ENCODE data around the gene ACOT7.

Gene ACOT7

DNA sequence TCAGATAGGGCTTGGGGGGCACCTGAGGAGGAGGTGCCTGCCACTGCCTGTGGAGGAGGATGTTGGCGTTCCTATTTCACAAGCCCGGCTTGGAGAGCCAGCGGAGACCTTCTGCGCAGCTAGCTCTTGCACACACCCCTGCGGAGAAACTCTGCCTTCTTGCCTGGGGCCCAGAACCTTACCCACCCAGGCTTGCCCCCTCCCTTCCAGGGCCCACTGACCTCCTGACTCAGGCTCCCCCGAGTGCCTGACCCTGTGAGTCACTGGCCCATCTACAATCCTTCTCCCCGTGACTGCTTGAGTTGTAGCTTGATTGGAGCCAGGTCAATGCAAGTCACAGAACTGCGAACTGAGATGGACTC, 22.7 kb upstream of the ACOT7 start:
- TF ChIP-seq, protein P1, sequence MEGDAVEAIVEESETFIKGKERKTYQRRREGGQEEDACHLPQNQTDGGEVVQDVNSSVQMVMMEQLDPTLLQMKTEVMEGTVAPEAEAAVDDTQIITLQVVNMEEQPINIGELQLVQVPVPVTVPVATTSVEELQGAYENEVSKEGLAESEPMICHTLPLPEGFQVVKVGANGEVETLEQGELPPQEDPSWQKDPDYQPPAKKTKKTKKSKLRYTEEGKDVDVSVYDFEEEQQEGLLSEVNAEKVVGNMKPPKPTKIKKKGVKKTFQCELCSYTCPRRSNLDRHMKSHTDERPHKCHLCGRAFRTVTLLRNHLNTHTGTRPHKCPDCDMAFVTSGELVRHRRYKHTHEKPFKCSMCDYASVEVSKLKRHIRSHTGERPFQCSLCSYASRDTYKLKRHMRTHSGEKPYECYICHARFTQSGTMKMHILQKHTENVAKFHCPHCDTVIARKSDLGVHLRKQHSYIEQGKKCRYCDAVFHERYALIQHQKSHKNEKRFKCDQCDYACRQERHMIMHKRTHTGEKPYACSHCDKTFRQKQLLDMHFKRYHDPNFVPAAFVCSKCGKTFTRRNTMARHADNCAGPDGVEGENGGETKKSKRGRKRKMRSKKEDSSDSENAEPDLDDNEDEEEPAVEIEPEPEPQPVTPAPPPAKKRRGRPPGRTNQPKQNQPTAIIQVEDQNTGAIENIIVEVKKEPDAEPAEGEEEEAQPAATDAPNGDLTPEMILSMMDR (conservative IDR thresholded peaks at IDR 0.05; ENCODE audit: low read depth, low read length): no peak
- DNase-seq (ENCODE audit: low read depth): no peak
- H3K4me3 ChIP-seq (ENCODE audit: low read depth, low read length): no peak overlapping the region

GRCh38 chr1:6414881-6415626, 21.5 kb upstream of the ACOT7 start:
- TF ChIP-seq, protein P1 (conservative IDR thresholded peaks at IDR 0.05; ENCODE audit: low read depth, low read length): no peak
- no peak for DNase-seq (ENCODE audit: low read depth)
- H3K4me3 ChIP-seq (ENCODE audit: low read depth, low read length): no peak overlapping the region

DNA sequence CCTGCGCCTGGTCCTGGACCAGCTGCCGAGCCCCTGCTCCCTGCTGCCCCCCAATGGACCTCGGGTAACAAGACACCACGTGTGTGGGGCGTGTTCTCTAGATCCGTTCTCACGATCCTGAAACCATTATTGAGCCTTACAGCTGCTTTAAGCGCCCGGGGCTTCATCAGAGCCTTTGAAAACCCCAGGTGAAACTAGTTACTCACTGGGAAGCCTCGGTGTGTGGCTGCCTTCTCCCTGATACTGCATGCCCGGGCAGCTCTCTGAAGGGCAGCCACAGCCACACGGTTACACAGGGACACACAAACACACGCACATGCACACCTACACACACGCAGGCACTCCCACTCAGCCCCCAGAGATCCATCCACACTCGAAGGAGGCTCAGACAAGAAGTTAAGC, 20.9 kb upstream of the ACOT7 start:
- H3K4me3 ChIP-seq (ENCODE audit: low read depth, low read length): no peak overlapping the region
- TF ChIP-seq, protein P1 (conservative IDR thresholded peaks at IDR 0.05; ENCODE audit: low read depth, low read length): peak; percentile 76
- DNase-seq (ENCODE audit: low read depth): peak; percentile 65

DNA sequence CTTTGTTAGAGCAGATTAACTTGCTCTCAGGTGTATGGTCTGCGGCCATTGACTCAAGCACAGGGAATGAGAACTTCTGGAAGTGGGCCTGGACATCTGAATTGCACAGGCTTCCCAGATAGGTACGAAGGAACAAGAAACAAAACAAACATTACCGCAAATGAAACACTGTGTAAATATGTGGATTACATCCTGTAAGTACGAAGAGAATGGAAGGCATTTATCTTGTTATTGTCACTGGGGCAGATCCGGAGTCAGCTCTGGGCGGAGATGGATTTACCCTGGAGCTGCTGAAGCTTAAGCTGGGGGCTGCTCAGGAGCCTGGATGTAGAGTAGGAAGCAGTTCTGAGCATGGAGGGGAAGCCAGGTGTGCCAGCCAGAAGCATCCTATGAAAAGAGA, 19.3 kb upstream of the ACOT7 start:
- DNase-seq (ENCODE audit: low read depth): no peak
- H3K4me3 ChIP-seq (ENCODE audit: low read depth, low read length): no peak overlapping the region
- TF ChIP-seq, protein P1 (conservative IDR thresholded peaks at IDR 0.05; ENCODE audit: low read depth, low read length): no peak

- no peak for DNase-seq (ENCODE audit: low read depth)
- TF ChIP-seq, protein P1 (conservative IDR thresholded peaks at IDR 0.05; ENCODE audit: low read depth, low read length): no peak
- no peak overlapping the region for H3K4me3 ChIP-seq (ENCODE audit: low read depth, low read length)
Measured at GRCh38 chr1:6410248-6410893, 16.8 kb upstream of the ACOT7 start.

GRCh38 chr1:6409733-6410132, 16.2 kb upstream of the ACOT7 start:
- no peak overlapping the region for H3K4me3 ChIP-seq (ENCODE audit: low read depth, low read length)
- TF ChIP-seq, protein P1 (conservative IDR thresholded peaks at IDR 0.05; ENCODE audit: low read depth, low read length): no peak
- DNase-seq (ENCODE audit: low read depth): no peak

DNA sequence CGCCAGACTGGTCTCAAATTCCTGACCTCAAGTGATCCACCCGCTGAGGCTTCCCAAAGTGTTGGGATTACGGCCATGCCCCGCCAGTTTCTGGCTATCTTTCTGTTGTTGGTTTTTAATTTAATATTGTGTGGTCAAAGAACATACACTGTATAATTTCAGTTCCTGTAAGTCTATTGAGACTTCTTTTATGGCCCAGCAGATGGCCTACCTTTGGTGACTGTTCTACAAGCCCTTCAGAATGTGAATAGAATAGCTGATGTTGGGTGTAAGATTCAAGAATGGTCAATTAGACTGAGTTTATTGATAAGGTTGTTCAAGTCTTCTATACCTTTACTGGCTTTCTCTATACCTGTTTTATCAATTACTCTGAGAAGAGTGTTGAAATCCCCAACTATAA, 15.5 kb upstream of the ACOT7 start:
- TF ChIP-seq, protein P1 (conservative IDR thresholded peaks at IDR 0.05; ENCODE audit: low read depth, low read length): peak; percentile 7
- H3K4me3 ChIP-seq (ENCODE audit: low read depth, low read length): no peak overlapping the region
- DNase-seq (ENCODE audit: low read depth): no peak

All from choroid plexus epithelial cell (primary cell).